Measurements from ENCODE around the gene ZNF804B.

The ZNF804B gene

DNA sequence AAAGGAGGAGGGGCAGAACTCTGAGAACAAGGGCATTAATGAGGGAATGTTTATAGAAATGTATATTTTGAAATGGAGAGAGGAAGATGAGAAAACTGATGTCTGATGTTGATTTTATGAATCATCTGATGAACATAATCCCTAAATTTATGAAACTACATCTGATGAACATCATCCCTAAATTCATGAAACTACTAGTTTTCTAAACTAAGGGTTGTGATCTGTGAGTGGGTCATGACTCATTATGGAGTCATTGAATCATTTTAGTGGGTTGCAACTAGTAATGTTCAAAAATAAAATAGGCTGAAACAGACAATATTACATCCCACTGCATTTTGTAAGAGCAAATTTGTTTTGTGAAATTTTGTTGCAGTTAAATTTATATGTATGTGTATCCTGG is 478.7 kb downstream of the ZNF804B start:
- no peak for DNase-seq (ENCODE audit: extremely low read depth, low read depth)

DNA sequence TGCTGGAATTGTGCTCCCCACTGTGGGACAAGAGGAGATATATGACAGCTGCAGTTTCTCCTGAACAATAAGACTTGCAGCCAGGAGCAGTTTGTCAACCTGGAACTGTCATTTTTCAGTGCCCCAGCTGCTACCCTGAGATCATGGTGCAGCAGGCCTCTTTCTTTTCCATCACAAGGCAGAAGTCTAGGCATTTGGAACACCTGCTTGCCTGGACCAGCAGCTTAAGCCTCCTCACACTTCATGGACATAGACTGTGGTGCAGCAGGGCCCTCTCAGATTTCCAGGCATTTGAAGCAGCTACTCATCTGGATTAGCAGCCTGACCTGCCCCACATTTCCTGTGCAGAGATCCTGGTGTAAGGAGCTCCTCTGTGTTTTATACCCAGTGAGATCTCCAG is 486.7 kb downstream of the ZNF804B start:
- TF ChIP-seq CTCF (IDR thresholded peaks at IDR 0.05; ENCODE audit: low read depth, low read length, missing control alignments): no peak
- no peak for DNase-seq (ENCODE audit: extremely low read depth, low read depth)
- no peak overlapping the region for H3K4me3 ChIP-seq (replicated peaks; ENCODE audit: low read depth, low read length)

More for the DNA sequence above, 478.7 kb downstream of the ZNF804B start:
- no peak overlapping the region for H3K4me3 ChIP-seq (replicated peaks; ENCODE audit: low read depth, low read length)
- no peak for TF ChIP-seq CTCF (IDR thresholded peaks at IDR 0.05; ENCODE audit: low read depth, low read length, missing control alignments)

DNA sequence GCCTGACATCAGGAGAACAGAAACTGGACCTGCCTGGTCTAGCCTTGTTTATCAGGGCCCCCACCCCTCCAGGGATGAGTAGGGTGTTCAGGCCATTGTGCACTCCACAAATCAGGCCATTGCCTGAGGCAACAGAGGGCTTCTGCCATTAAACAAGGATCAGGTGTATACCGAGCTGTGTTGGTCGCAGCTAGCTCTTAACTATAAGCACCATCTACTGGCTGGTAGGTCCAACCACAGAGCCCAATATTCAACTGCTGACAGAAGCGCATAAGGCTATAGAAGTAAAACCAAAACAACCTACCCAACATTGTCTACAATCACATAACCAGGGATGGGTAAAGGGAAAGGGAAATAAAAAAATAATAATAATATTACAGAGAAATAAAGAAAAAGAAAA is 487.7 kb downstream of the ZNF804B start:
- TF ChIP-seq CTCF (IDR thresholded peaks at IDR 0.05; ENCODE audit: low read depth, low read length, missing control alignments): no peak
- DNase-seq (ENCODE audit: extremely low read depth, low read depth): no peak
- no peak overlapping the region for H3K4me3 ChIP-seq (replicated peaks; ENCODE audit: low read depth, low read length)

GRCh38 chr7:89259085-89259484 is 499.6 kb downstream of the ZNF804B start:
- H3K4me3 ChIP-seq (replicated peaks; ENCODE audit: low read depth, low read length): no peak overlapping the region
- TF ChIP-seq CTCF (IDR thresholded peaks at IDR 0.05; ENCODE audit: low read depth, low read length, missing control alignments): no peak
- DNase-seq (ENCODE audit: extremely low read depth, low read depth): no peak

- no peak for TF ChIP-seq CTCF (IDR thresholded peaks at IDR 0.05; ENCODE audit: low read depth, low read length, missing control alignments)
- no peak for DNase-seq (ENCODE audit: extremely low read depth, low read depth)
- no peak overlapping the region for H3K4me3 ChIP-seq (replicated peaks; ENCODE audit: low read depth, low read length)
Measured at GRCh38 chr7:89264126-89264525, 504.6 kb downstream of the ZNF804B start.

DNA sequence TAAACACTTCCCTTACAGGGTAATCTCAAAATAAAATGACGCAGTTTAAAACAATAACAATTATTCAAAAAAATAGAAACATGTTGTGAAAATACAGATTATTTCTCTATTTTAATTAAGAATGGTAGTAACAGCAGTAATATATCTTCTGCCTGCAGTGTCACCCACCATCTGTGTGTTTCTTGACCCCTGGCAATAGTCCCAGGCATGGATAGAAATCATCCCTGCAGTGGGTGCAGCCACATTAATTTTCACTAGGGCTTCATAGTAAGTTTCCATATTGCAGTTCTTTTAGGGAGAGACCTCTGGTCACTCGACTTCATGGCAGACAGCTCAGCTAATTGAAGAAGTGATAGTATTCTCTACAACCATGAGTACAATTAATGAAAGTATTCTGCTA is 506.1 kb downstream of the ZNF804B start:
- DNase-seq (ENCODE audit: extremely low read depth, low read depth): no peak
- no peak overlapping the region for H3K4me3 ChIP-seq (replicated peaks; ENCODE audit: low read depth, low read length)
- no peak for TF ChIP-seq CTCF (IDR thresholded peaks at IDR 0.05; ENCODE audit: low read depth, low read length, missing control alignments)

DNA sequence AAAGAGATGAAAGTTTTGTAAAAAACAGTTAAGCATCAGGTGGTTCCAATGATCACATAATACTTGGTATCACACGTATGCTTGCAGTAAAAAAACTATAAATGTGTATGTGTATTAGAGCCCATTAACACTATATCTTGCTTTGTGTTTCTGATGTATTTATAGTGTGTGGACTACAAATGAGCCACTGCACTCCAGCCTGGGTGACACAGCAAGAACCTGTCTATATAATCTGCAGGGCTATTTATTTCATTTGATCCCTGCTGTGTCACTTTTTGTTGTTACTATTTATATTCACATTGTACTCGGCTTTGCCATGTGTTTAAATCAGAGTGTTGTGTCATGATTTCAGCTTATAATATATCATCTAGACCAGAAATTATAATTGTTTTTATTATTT is 523.8 kb downstream of the ZNF804B start:
- no peak for DNase-seq (ENCODE audit: extremely low read depth, low read depth)
- no peak overlapping the region for H3K4me3 ChIP-seq (replicated peaks; ENCODE audit: low read depth, low read length)
- TF ChIP-seq CTCF (IDR thresholded peaks at IDR 0.05; ENCODE audit: low read depth, low read length, missing control alignments): no peak
